HT1080 (cell line): Measurements from ENCODE around the gene RPL36A. TPM values are rescaled to one million over a fixed set of nuclear protein-coding genes. Genes with fewer than 3 reads are reported as not detected.

Source experiments
- DNase-seq: peaks from one replicate; pipeline ENCODE4 v3.0.0-alpha.2; 2015; ENCODE audit warnings: low read depth
- total RNA-seq: library from RNA; depleted of rRNA; stranded (reverse); fragments of >200 nt; shearing (Covaris generic); gene quantifications from 2 replicates; pipeline ENCODE4 v1.2.3, GENCODE V29; 2014

The RPL36A gene
- total RNA-seq, 1 experiment from 2014 or later: 1,301 TPM

GRCh38 chrX:101391831-101392230, 1.0 kb downstream of the RPL36A start:
- no peak for DNase-seq

DNA sequence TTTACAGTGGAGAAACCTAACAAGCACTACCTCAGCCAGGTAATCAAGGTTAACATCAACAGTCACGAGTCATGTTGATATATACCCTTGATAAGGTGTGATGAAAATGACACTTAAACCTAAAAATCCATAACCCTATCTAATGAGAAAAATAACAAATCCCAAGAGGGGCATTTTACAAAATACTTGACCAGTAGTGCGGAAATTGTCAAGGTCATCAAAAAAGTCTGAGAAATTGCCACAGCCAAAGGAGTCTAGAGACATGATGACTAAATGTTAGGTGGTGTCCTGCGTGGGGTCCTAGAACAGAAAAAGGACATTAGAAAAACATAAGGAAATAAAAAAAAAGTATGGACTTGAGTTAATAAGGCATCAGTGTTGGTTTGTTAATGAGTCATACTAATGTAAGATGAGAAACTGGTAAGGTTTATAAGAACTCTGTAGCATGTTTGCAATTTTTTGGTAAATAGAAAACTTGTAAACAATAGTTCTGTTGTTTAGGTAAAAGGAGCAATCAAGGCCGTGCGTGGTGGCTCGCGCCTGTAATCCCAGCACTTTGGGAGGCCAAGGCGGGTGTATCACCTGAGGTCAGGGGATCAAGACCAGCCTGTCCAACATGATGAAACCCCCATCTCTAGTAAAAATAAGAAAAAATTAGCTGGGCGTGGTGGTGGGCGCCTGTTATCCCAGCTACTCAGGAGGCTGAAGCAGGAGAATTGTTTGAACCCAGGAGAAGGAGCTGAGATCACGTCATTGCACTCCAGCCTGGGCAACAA, 2.9 kb downstream of the RPL36A start:
- peak; percentile 5 for DNase-seq

DNA sequence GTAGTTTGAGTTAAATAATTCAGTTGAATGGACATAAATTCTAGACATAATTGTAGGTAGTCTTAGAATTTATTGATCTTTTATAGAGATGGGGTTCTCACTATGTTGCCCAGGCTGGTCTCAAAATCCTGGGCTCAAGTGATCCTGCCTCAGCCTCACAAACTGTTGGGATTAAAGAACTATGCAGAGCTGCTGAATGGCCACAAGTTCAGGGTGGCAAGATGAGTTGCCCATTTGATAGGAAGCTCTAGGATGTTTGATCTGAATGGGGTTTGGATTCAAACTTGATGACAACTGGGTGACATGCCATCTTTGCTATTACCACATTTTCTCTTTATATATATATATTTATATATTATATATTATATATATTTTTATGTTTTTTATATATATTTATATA, 3.6 kb downstream of the RPL36A start:
- no peak for DNase-seq

DNA sequence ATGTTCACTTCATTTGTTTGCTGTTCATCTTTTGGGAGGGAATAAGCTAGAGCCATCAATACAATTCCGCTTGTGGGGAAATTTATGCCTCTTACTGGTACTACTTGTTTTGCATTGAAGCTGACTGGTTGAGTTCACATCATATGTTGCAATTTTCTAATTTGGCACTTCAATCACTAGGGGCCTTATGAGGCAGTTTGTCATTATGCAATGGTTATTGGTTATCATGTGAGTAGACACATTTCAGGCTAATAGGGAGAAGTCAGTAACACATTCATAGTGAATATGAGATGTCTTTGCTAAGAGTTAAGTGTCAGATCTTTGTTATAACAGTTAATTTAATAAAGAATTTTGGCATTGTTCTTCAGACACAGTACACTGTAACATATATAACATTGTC, 5.0 kb downstream of the RPL36A start:
- DNase-seq: no peak

GRCh38 chrX:101397779-101398178, 7.0 kb downstream of the RPL36A start:
- no peak for DNase-seq

DNA sequence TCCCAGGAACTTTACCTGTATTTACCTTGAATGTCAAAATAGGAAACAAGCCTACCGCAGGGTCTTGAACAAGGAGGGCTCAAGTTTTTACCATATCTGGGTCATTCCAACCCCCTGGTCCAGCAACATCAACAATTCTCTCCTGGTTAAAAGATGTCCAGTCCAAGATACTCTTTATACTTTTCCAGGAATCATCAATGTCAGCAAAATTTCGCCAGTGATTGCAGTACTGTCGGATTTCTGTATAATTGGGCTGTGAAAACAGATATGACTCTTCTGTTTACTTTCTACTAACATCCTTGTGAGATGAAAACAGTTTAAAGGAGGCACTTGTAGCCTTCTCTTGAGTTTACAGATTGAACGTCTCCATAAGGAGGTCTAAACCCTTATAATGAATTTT, 7.9 kb downstream of the RPL36A start:
- no peak for DNase-seq

DNA sequence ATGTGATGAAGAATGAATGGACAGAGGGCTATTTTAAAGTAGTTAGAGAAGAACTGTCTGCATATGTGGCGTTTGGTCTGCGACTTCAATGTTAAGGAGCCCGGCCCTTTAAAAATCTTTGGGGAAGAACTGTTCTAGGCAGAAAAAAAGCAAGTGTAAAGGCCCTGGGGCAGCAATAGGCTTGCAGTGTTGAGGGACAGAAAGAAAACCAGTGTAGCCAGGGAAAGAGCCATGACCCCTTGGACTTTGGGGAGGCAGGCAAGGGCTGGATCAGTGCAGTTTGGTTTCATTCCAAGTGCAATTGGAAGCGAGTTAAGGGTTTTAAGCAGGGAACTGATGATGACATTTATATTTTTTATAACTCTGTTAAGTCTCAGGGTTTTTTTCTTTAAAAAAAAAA, 9.0 kb downstream of the RPL36A start:
- DNase-seq: no peak

DNA sequence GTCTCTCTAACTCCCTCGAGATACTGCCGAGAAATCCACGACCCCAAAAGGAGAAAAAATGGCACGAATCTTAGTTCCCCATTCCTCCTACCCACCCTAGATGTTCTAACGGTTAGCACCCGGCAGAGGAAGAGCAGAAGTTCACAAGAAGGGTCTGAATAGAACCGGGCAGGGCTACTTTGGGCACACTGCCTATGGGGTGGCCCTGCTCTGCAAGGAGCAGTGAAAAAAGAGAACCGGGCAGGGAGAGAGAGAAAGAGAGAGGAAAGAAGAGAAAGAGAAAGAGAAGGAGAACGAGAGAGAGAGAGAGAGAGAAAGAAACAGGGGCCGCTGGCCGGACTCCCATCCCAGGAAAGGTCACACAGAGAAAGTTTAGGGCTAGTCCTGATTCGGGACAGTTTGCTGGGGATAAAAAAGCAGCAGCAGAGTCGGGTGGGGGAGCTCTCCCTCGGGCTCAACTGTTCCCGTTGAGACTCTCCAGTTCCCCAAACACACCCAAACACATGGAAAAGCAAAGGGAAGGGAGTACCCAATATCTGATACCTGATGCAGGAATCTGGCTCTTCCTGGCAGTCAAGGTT, 16.4 kb downstream of the RPL36A start:
- DNase-seq: no peak

- peak; percentile 99 for DNase-seq
Measured at GRCh38 chrX:101407748-101408531, 17.1 kb downstream of the RPL36A start, which contains the start of the genes GLA and HNRNPH2. Gene GLA (minus strand): TSS chrX:101407925. CDS start chrX:101407903, 22 bp downstream. Gene HNRNPH2 (plus strand): TSS chrX:101408222. CDS start chrX:101411989, 3,767 bp downstream.

DNA sequence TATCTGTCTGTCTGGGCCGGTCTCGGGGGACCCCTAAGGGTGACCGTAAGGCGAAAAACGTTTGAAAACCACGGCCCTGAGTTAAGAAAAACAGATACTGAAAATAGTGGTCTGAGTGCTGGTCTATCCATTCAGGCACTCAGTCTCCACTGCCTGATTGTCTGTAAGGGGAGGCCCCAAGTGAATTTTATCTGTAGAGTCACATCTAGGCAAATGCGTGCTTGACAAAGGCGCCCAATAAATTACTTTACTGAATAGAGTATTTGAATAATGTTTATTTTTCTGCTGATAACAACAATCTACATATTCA, 17.7 kb downstream of the RPL36A start:
- no peak for DNase-seq

DNA sequence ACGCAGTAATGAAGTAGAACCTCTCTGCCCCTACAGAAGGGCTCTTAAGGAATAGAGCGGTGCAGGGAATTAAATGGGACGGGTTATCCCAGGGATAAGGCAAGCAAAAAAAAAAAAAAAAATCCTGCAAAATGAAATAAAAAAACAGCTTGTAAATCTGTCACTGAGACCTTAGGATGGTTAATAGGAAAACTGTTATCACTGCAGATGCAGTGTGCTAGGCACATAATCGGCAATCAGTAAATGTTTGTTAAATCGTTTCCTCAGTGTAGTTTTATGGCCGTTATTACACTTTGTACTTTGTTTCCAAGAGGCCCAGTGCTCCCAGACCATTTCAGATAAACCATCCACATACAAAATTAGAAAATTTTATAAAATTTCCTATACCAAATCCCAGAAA, 18.2 kb downstream of the RPL36A start:
- no peak for DNase-seq

DNA sequence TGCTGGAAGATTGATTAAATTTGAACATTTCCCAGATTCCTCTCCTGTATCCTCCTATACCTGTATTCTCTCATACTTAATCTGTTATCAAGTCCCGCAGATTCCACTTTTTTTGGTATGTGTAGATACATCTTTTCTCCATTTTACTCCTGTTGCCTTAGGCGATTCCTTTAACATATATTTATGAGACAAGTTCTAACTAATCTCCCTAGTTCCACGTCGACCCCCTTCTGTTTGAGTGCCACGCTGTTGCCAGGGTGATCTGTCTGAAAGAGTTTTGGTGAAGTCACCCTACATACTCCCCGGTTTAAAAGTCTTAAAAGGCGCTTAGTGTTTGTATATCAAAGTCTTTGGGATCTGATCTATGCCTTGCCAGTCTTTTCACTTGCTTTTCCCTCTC, 19.6 kb downstream of the RPL36A start:
- no peak for DNase-seq

GRCh38 chrX:101411984-101412383, 21.2 kb downstream of the RPL36A start:
- no peak for DNase-seq

DNA sequence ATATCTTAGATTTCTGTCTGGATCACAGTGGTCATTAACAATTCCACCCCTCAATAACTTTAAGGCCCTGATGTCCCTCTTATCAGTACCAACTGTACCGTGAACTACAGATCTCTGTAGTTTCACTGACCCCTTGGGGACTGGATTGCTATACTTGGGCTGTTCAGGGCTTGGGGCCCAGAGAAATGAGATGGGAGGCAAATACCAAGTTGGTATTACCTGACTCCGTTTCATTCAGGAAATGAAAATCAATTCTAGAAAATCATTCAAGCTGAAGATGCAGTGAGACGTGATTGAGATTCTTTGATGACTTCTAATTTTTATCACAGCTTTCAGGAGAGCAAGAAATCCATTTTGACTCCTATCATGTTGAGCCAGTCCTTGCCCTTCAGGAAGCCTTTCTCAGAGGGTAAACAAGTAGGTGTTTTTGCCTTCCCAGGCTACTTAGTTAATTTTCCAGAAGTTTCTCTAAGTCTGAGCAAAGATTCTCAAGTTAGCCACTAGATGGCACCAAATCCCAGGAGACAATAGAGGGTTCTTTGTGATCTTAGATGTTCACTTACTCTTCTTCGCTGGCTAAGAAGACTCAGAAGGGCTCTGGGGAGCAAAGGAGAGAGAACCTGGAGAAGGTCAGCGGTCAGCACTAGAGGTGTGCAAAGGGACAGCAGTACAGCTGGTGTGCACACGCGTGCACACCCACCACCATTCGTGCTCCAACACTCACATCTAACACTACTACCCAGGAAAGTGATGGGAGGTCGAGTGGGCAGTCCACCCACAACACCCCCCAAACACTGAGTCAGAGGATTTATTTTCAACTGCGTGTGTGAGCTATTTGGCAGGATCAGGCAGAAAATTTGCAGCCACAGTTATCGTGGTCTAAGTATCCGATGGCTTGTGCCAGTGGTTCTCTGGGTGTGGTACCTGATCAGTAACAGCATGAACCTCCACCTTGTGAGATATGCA, 24.7 kb downstream of the RPL36A start:
- no peak for DNase-seq

- no peak for DNase-seq
Measured at GRCh38 chrX:101416691-101417090, 25.9 kb downstream of the RPL36A start.

GRCh38 chrX:101417190-101417589, 26.4 kb downstream of the RPL36A start:
- no peak for DNase-seq

DNA sequence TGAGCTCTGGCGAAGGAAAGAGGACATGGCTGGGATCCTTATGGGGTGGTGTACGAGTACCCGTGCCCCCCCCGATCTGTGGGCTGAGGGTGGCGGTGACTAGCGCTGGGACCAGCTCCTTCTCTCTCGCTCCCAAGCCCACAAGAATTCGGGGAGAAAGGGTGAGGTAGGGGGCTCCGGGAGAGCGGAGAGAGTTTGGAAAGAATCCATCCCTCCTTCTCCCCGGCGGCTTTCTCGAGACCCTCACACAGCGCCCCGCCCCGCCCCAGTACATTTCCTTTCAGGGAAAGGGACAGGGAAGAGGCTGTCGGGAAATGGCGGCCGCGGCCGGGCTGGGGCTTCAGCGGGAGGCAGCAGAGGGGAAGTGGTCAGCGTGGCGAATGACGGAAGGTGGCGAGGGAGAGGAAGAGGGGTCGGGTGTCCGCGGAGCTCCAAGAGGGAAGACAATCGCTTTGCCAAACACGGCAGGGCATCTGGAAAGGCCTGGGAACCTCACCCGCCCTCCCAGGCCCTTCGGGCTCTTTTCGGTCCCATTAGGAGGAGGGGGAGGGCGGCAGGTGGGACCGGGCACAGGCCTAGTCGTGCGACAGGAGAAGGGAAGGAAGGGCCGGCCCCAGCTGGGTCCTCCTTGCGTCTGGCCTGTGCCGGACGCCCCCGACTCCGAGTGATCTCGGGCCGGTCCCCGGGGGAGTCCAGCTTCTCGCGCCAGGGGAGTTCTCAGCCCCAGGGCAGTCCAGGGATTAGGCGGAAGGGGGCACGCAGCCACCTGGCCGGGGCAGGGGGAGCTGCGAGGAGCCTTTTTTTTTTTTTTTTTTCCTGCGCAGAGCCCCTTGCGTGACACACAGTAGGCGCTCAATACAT, 27.4 kb downstream of the RPL36A start:
- peak; percentile 20 for DNase-seq

DNA sequence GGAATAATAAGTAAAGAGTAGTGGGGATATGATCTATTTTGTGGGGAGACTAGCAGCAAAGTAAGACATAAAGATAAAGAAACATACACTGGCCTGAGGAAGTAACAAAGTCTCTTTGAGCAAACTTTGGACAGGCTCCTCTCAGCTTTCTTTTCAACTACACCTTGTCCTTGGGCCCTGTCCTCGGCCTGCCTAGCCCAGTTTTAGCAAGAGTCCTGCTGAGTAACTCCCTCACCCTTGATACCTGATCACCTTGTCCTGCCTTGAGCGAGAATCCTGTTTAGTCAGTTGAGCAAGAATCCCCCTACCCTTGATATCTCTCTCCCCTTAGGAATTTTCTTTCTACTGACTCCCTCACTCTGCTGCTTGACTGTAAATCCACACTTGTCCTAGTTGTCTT, 28.7 kb downstream of the RPL36A start:
- DNase-seq: no peak

DNA sequence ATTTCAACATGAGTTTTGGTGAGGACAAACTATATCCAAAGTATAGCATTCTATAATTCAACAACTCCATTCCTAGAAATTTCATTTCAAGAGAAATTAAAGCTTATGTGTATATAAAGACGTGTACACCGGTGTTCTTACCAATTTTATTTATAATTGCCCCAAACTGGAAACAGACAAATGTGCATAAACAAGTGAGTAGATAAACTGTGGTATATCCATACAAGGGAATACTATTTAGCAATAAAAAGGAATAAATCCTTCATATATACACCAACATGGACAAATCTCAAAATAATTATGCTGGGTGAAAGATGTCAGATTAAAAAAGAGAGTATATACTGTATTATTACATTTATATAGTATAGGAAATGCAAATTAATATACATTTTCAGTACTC, 37.1 kb downstream of the RPL36A start:
- no peak for DNase-seq

DNA sequence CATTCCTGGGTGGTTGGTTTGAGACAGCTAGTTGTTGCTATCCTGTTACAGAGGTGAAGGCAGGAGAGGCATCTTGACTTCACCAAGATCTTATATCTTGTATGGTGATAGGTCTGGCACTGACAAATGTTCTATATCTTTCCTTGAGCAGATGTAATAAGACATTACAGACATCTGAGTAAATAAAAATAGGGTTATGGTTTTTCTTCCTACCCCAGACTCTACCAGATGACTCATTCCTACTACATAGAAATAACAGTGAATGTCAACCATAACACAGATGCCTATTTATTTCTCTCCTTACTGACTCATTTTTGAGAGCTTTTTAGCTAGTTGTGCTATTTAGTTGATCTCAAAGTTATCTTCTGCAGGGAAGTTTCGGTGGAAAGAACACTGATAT, 39.1 kb downstream of the RPL36A start:
- DNase-seq: peak; percentile 46
